Breast epithelium (tissue), 4 donors: ENCODE results near the gene LRRC66. TPM values are rescaled to one million over a fixed set of nuclear protein-coding genes. Genes with fewer than 3 reads are reported as not detected.

Source experiments
- DNase-seq, 2 donors: peaks; one replicate each; pipeline ENCODE4 v3.0.0-alpha.2; 2019; ENCODE audit warnings: low spot score in 2 of 2
- H3K27ac ChIP-seq, 2 donors: fragments of 200-600 bp; sonication (generic) in 1 of 2; one replicate each; pipeline ENCODE4 v1.5.1; 2016 to 2019; ENCODE audit warnings: mild to moderate bottlenecking in 1 of 2
- H3K27me3 ChIP-seq, 2 donors: fragments of 200-600 bp; sonication (generic) in 1 of 2; one replicate each; pipeline versions ENCODE4 v1.5.1 to v1.6.0; 2017 to 2019; ENCODE audit warnings: control low read depth in 1 of 2, mild to moderate bottlenecking in 1 of 2
- H3K36me3 ChIP-seq: fragments of 200-600 bp; one replicate; pipeline ENCODE4 v1.5.1; 2019
- H3K4me1 ChIP-seq, 2 donors: fragments of 200-600 bp; sonication (generic); one replicate each; pipeline ENCODE4 v1.5.1; 2016 to 2019; ENCODE audit warnings: control low read depth in 1 of 2
- H3K4me3 ChIP-seq, 3 donors: fragments of 200-600 bp; sonication (generic); 1 replicate in 2 of 3; 2 replicates in 1 of 3; pipeline ENCODE4 v1.5.1; 2016 to 2019; ENCODE audit warnings: mild to moderate bottlenecking in 3 of 3, moderate library complexity in 2 of 3
- H3K9me3 ChIP-seq, 2 donors: fragments of 200-600 bp; sonication (generic) in 1 of 2; one replicate each; pipeline ENCODE4 v1.5.1; 2016 to 2019; ENCODE audit warnings: control low read depth in 1 of 2
- POLR2A ChIP-seq: fragments of 450-650 bp; IDR thresholded peaks from one replicate; pipeline ENCODE4 v1.6.1; 2016; ENCODE audit warnings: antibody characterized with exemption, mild to moderate bottlenecking, moderate library complexity
- POLR2AphosphoS5 ChIP-seq, 3 donors: sonication (generic); formaldehyde crosslinking; IDR thresholded peaks; one replicate each; pipeline ENCODE4 v1.6.1; 2017; ENCODE audit warnings: antibody characterized with exemption in 3 of 3
- intact Hi-C: fragments of 100-400 bp; cut with DNase I; formaldehyde crosslinking; loops from one replicate; pipeline ENCODE4 v1.15.1; 2023; ENCODE audit warnings: low total_unique reads
- total RNA-seq, 3 donors: library from RNA; depleted of rRNA; stranded (reverse); fragments of >200 nt; gene quantifications; one replicate each; pipeline ENCODE4 v1.1.0, GENCODE V29; 2016
- TF ChIP-seq, protein P1 (sequence below), 3 donors: fragments of 450-650 bp; IDR thresholded peaks; one replicate each; pipeline ENCODE4 v1.5.1; 2016 to 2017; ENCODE audit warnings: antibody characterized with exemption in 3 of 3, mild to moderate bottlenecking in 3 of 3, moderate library complexity in 3 of 3

Gene LRRC66
- total RNA-seq, 3 donors from 2014 or later: 0.29 to 0.48 (median 0.33) TPM

GRCh38 chr4:52045028-52045427 is 24.9 kb upstream of the LRRC66 start:
- Histone ChIP-seq H3K4me3 (no peak overlapping the region), H3K9me3 (no peaks in the 10 kb centered on the region), H3K4me1 (no peaks in the 10 kb centered on the region), H3K36me3 (no peaks in the 10 kb centered on the region), H3K27ac (no peak overlapping the region), H3K27me3 (no peaks in the 10 kb centered on the region)
- intact Hi-C loops: no loop called here
- no peak for DNase-seq
- TF ChIP-seq, protein P1, sequence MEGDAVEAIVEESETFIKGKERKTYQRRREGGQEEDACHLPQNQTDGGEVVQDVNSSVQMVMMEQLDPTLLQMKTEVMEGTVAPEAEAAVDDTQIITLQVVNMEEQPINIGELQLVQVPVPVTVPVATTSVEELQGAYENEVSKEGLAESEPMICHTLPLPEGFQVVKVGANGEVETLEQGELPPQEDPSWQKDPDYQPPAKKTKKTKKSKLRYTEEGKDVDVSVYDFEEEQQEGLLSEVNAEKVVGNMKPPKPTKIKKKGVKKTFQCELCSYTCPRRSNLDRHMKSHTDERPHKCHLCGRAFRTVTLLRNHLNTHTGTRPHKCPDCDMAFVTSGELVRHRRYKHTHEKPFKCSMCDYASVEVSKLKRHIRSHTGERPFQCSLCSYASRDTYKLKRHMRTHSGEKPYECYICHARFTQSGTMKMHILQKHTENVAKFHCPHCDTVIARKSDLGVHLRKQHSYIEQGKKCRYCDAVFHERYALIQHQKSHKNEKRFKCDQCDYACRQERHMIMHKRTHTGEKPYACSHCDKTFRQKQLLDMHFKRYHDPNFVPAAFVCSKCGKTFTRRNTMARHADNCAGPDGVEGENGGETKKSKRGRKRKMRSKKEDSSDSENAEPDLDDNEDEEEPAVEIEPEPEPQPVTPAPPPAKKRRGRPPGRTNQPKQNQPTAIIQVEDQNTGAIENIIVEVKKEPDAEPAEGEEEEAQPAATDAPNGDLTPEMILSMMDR (IDR thresholded peaks at IDR 0.05): no peak
- no peak for TF ChIP-seq POLR2A
- no peak for TF ChIP-seq POLR2AphosphoS5 (IDR thresholded peaks at IDR 0.05)

DNA sequence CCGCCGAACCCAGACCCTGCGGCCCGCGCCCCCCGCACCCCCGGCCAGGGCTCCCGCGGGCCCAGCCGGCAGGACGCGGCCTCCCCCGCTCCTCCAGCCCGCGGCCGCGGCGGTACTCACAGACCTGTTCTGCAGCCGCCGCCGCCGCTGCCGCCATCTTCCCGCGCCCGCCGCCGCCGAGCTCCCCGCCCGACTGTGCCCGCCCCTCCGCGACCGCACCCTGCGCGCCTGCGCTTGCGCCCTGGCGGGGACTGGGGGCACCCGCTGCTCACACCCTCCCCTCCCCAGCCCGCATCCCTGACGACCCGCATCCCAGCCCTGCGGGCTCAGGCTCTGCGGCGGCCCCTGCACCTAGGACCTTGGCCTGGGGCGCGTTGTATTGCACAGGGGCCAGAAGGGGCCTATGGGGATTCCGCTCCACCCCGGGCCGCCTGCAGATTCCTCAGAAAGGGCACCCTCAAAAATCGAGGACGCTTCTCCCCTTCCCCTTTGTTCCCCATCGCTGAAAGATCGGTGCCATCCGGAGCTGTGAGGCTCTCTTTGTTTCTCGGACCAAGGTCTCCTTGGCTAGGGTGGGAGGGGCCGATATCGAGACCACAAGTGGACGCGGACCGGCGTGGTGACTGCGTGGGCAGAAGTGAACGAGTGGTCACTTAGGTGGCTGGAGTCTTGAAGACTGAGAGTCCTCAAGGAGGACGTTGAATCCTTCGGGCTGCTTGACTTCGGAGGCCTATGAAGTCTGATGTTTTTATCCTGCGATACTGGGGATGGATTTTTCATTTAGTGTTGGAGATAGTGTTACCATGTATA is 18.1 kb upstream of the LRRC66 start, which contains the start of gene SGCB:
TSS of gene SGCB (minus strand) at position 197 of the 810 bp plus-strand sequence. CDS start at position 157, 40 bp downstream.
- H3K4me3 ChIP-seq: peak within 1 kb of the TSS; percentile 79 to 92 (median 79)
- intact Hi-C loops: no loop called here
- peak; percentile 21 to 54 for DNase-seq
- H3K36me3 ChIP-seq: no peaks in the 10 kb centered on the region
- no peaks in the 10 kb centered on the region for H3K4me1 ChIP-seq
- H3K27ac ChIP-seq: peak within 1 kb of the TSS; percentile 76 to 86
- H3K9me3 ChIP-seq: no peaks in the 10 kb centered on the region
- no peaks in the 10 kb centered on the region for H3K27me3 ChIP-seq
- TF ChIP-seq, protein P1 (IDR thresholded peaks at IDR 0.05): no peak
- no peak for TF ChIP-seq POLR2AphosphoS5 (IDR thresholded peaks at IDR 0.05)
- no peak for TF ChIP-seq POLR2A

DNA sequence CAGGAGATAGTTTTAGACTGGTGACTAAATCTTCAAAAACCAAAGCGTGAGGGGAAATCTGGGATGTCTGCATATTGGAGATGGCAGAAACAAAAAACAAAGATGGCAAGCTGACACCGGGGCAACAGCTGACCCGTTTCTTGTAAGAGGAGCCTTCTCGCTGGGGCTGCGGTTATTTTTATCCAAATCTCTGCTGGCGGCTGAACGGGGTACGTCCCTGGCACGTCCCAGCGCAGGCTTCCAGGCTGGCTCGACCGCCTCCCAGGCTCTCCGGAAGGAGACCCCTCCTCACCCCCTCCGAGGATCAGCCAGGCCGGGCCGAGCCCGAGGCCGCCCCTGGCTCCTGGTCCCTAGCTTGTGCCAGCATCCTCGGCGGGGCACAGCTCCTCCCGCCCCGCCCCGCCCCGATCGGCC is 17.5 kb upstream of the LRRC66 start:
- intact Hi-C loops: no loop called here
- no peak for TF ChIP-seq POLR2AphosphoS5 (IDR thresholded peaks at IDR 0.05)
- TF ChIP-seq, protein P1 (IDR thresholded peaks at IDR 0.05): no peak
- Histone ChIP-seq H3K4me1 (no peaks in the 10 kb centered on the region), H3K27ac (peak overlapping the region; percentile 76 to 86), H3K4me3 (peak overlapping the region; percentile 79 to 92 (median 79)), H3K36me3 (no peaks in the 10 kb centered on the region), H3K27me3 (no peaks in the 10 kb centered on the region), H3K9me3 (no peaks in the 10 kb centered on the region)
- DNase-seq: no peak

GRCh38 chr4:52036886-52037530 is 16.8 kb upstream of the LRRC66 start:
- no peak overlapping the region for H3K27ac ChIP-seq
- TF ChIP-seq POLR2AphosphoS5 (IDR thresholded peaks at IDR 0.05): no peak
- no peak for TF ChIP-seq POLR2A
- TF ChIP-seq, protein P1 (IDR thresholded peaks at IDR 0.05): no peak
- intact Hi-C loops: no loop called here
- H3K4me1 ChIP-seq: no peaks in the 10 kb centered on the region
- no peaks in the 10 kb centered on the region for H3K27me3 ChIP-seq
- no peaks in the 10 kb centered on the region for H3K9me3 ChIP-seq
- peak overlapping the region; percentile 79 to 92 (median 79) for H3K4me3 ChIP-seq
- no peak for DNase-seq
- H3K36me3 ChIP-seq: no peaks in the 10 kb centered on the region

- intact Hi-C loops: no loop called here
- TF ChIP-seq, protein P1 (IDR thresholded peaks at IDR 0.05): no peak
- TF ChIP-seq POLR2AphosphoS5 (IDR thresholded peaks at IDR 0.05) (no peak), POLR2A (no peak)
- H3K9me3 ChIP-seq: no peaks in the 10 kb centered on the region
- H3K4me1 ChIP-seq: no peaks in the 10 kb centered on the region
- H3K36me3 ChIP-seq: no peaks in the 10 kb centered on the region
- H3K27ac ChIP-seq: no peak overlapping the region
- no peak overlapping the region for H3K4me3 ChIP-seq
- no peaks in the 10 kb centered on the region for H3K27me3 ChIP-seq
- no peak for DNase-seq
Observed at GRCh38 chr4:52035190-52035589, 15.0 kb upstream of the LRRC66 start.
